ENCODE results near the gene RAD51B. TPM values are rescaled to one million over a fixed set of nuclear protein-coding genes. Genes with fewer than 3 reads are reported as not detected.
"Not testable (repeated sequence)": the region's sequence is repeated elsewhere in the genome, so short reads cannot be mapped to it uniquely, and the experiment has no call there.

The RAD51B gene
- total RNA-seq, 4 donors from 2014 or later, result 12.6 to 26.4 (median 16.7) TPM

DNA sequence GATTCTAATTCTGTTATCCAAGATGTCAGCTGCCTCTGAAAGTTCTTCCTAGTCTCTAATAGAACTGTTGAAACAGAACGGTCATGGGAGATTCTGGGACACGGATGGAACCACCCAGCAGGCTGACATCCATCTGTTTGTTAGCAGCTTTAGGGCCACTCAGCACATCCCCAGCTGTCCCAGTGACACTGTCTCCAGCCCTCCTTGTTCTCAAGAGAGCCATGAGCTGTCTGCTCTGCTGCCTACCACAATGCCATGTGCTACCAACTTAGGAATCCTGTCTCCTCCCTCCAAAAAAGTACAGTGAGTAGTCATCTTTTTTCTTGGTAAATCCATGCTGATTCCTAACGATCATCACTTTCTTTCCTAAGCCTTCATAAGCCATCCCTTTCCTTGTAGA is 842.8 kb downstream of the RAD51B start:
- TF ChIP-seq, protein P1, sequence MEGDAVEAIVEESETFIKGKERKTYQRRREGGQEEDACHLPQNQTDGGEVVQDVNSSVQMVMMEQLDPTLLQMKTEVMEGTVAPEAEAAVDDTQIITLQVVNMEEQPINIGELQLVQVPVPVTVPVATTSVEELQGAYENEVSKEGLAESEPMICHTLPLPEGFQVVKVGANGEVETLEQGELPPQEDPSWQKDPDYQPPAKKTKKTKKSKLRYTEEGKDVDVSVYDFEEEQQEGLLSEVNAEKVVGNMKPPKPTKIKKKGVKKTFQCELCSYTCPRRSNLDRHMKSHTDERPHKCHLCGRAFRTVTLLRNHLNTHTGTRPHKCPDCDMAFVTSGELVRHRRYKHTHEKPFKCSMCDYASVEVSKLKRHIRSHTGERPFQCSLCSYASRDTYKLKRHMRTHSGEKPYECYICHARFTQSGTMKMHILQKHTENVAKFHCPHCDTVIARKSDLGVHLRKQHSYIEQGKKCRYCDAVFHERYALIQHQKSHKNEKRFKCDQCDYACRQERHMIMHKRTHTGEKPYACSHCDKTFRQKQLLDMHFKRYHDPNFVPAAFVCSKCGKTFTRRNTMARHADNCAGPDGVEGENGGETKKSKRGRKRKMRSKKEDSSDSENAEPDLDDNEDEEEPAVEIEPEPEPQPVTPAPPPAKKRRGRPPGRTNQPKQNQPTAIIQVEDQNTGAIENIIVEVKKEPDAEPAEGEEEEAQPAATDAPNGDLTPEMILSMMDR (IDR thresholded peaks at IDR 0.05), result no peak
- no peak for TF ChIP-seq POLR2A (IDR thresholded peaks at IDR 0.05)
- TF ChIP-seq EP300 (IDR thresholded peaks at IDR 0.05), result no peak
- peak overlapping the region in 1 of 4 donors; percentile 71 for H3K27ac ChIP-seq
- peaks cover 2 to 58% (median 35%) of the 10 kb centered on the region in 4 donors for H3K4me1 ChIP-seq
- H3K27me3 ChIP-seq, result no peaks in the 10 kb centered on the region
- no peak overlapping the region for H3K4me3 ChIP-seq
- WGBS, 2 donors, result 70 to 83% methylated on average over 3 of the region's 3 CpGs
- no peaks in the 10 kb centered on the region for H3K36me3 ChIP-seq
- no peaks in the 10 kb centered on the region for H3K9me3 ChIP-seq
- DNase-seq (ENCODE audit: low spot score in 2 of 2), result no peak

- not testable (repeated sequence) for H3K9me3 ChIP-seq; DNase-seq (ENCODE audit: low spot score in 2 of 2); H3K4me3 ChIP-seq; H3K27me3 ChIP-seq; H3K36me3 ChIP-seq
- Histone ChIP-seq H3K4me1 (peaks cover 2 to 62% (median 35%) of the 10 kb centered on the region in 4 donors), H3K27ac (peak overlapping the region in 3 of 4 donors; percentile 56 to 73 (median 71))
- WGBS, 2 donors, result 90 to 92% methylated on average over 6 of the region's 6 CpGs
Observed at GRCh38 chr14:68662826-68663225, 843.2 kb downstream of the RAD51B start.

- TF ChIP-seq, protein P1 (IDR thresholded peaks at IDR 0.05), result peak in 1 of 5 experiments; percentile 16
- peak in 1 of 2 donors; percentile 7 for TF ChIP-seq EP300 (IDR thresholded peaks at IDR 0.05)
- TF ChIP-seq POLR2A (IDR thresholded peaks at IDR 0.05), result no peak
Observed at GRCh38 chr14:68663385-68664076, 844.0 kb downstream of the RAD51B start.

DNA sequence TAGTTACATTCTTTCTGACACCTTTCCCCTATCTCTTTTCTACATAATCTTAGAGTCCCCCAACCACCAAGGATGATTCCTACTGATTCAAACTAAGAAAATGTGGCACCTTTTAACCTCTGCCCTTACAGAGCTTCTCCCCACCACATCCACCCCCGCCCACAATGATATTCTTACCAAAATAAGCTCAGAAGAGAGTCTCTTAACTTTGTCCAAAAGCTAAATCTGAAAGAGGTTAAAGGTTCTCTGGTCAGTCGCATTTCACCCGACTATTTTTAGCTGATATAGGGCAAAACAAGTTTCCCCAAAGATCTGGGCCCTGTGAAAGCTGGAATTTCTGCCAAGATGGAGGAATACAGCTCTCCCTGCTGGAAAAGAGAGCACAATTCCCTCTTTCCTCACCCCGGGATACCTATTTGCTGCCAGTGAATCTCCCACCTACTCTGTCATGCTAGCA is 844.7 kb downstream of the RAD51B start:
- no peaks in the 10 kb centered on the region for H3K27me3 ChIP-seq
- no peaks in the 10 kb centered on the region for H3K36me3 ChIP-seq
- peaks cover 7 to 67% (median 30%) of the 10 kb centered on the region in 4 donors for H3K4me1 ChIP-seq
- WGBS, 2 donors, result 29 to 35% methylated on average over 4 of the region's 4 CpGs
- TF ChIP-seq, protein P1 (IDR thresholded peaks at IDR 0.05), result no peak
- TF ChIP-seq EP300 (IDR thresholded peaks at IDR 0.05) (no peak), POLR2A (IDR thresholded peaks at IDR 0.05) (no peak)
- peak overlapping the region; percentile 50 to 73 (median 64) for H3K27ac ChIP-seq
- H3K4me3 ChIP-seq, result no peak overlapping the region
- no peaks in the 10 kb centered on the region for H3K9me3 ChIP-seq
- no peak for DNase-seq (ENCODE audit: low spot score in 2 of 2)

More at GRCh38 chr14:68663385-68664076, 844.0 kb downstream of the RAD51B start:
- peaks cover 2 to 67% (median 34%) of the 10 kb centered on the region in 4 donors for H3K4me1 ChIP-seq
- H3K27me3 ChIP-seq, result no peaks in the 10 kb centered on the region
- no peak for DNase-seq (ENCODE audit: low spot score in 2 of 2)
- H3K9me3 ChIP-seq, result no peaks in the 10 kb centered on the region
- peak overlapping the region in 3 of 4 donors; percentile 8 to 28 (median 18) for H3K4me3 ChIP-seq
- no peaks in the 10 kb centered on the region for H3K36me3 ChIP-seq
- peak overlapping the region in 3 of 4 donors; percentile 56 to 73 (median 71) for H3K27ac ChIP-seq
- 51 to 59% methylated on average over 9 of the region's 9 CpGs for WGBS, 2 donors

DNA sequence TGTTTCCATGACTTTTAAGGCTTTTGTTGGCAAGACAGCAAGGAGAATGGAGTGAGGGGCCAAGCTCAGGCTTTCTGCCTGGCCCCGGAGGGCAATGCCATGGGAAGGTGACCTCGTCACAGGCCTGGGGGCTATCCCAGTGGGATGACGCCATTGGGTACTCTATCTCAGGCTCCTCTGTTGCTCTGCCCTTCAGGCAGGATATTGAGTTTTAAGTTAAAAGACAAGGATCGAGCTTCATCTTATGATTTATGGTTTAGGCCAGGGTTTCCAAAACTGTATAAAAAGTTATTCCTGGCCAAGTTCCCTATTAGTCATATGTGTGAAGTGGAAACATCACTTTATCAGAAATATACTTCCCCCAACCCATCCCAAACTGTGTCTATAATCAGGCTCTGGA is 845.6 kb downstream of the RAD51B start:
- 65 to 83% methylated on average over 4 of the region's 4 CpGs for WGBS, 2 donors

More for the DNA sequence above, 845.6 kb downstream of the RAD51B start:
- peak overlapping the region in 3 of 4 donors; percentile 56 to 73 (median 71) for H3K27ac ChIP-seq
- peaks cover 7 to 71% (median 31%) of the 10 kb centered on the region in 4 donors for H3K4me1 ChIP-seq
- H3K4me3 ChIP-seq, result no peak overlapping the region
- no peaks in the 10 kb centered on the region for H3K36me3 ChIP-seq
- no peaks in the 10 kb centered on the region for H3K9me3 ChIP-seq
- no peak for TF ChIP-seq EP300 (IDR thresholded peaks at IDR 0.05)
- TF ChIP-seq POLR2A (IDR thresholded peaks at IDR 0.05), result no peak
- TF ChIP-seq, protein P1 (IDR thresholded peaks at IDR 0.05), result no peak
- DNase-seq (ENCODE audit: low spot score in 2 of 2), result no peak
- H3K27me3 ChIP-seq, result no peaks in the 10 kb centered on the region

All from tibial nerve (tissue), 4 donors.